K562 (cell line): ENCODE measurements around the gene HMG20B. TPM values are rescaled to one million over a fixed set of nuclear protein-coding genes. Genes with fewer than 3 reads are reported as not detected.

Experiments
- CHAMP1 ChIP-seq: fragments of 450-650 bp; IDR thresholded peaks from 2 replicates; pipeline ENCODE4 v1.6.1; 2016; ENCODE audit warnings: mild to moderate bottlenecking
- CHD4 ChIP-seq: fragments of 200-600 bp; sonication (generic); IDR thresholded peaks from 3 replicates; pipeline ENCODE4 v1.6.1; 2012; ENCODE audit warnings: low read depth, mild to moderate bottlenecking, mixed read lengths, low read length, inconsistent platforms; ENCODE audit not compliant: insufficient read depth, insufficient replicate concordance, poor library complexity, severe bottlenecking
- GABPA ChIP-seq: fragments of 200-800 bp; sonication (Bioruptor generic); conservative IDR thresholded peaks from 2 replicates; pipeline ENCODE4 v1.6.1; 2016; ENCODE audit warnings: low read depth, missing genetic modification characterization, missing compliant biosample characterization
- HCFC1 ChIP-seq: IDR thresholded peaks from 2 replicates; pipeline ENCODE4 v1.6.1; 2012; ENCODE audit warnings: low read depth, low read length, improper control_type of control experiment
- HMBOX1 ChIP-seq: sonication (generic); IDR thresholded peaks from 2 replicates; pipeline ENCODE4 v1.6.1; 2016
- MAX ChIP-seq: sonication (generic); formaldehyde crosslinking; IDR thresholded peaks from 2 replicates; pipeline ENCODE4 v1.9.0; 2022; ENCODE audit warnings: mild to moderate bottlenecking, missing genetic modification reagents
- MYNN ChIP-seq, 2 experiments: sonication (generic); formaldehyde crosslinking in 1 of 2; IDR thresholded peaks; 2 replicates each; pipeline versions ENCODE4 v1.5.0 to v1.6.1; 2016 to 2020; ENCODE audit warnings: antibody characterized with exemption in 1 of 2, missing genetic modification reagents in 1 of 2
- NCOR1 ChIP-seq: fragments of 450-650 bp; IDR thresholded peaks from 2 replicates; pipeline ENCODE4 v1.6.1; 2016; ENCODE audit warnings: mild to moderate bottlenecking, moderate library complexity
- NRF1 ChIP-seq, 2 experiments: fragments of 450-650 bp; IDR thresholded peaks in 1 of 2; conservative IDR thresholded peaks in 1 of 2; 2 replicates each; pipeline ENCODE4 v1.6.1; 2014; ENCODE audit warnings: mild to moderate bottlenecking in 2 of 2
- PATZ1 ChIP-seq: fragments of 250-450 bp; sonication (Bioruptor Pico); IDR thresholded peaks from 2 replicates; pipeline ENCODE4 v1.5.0; 2020; ENCODE audit warnings: mild to moderate bottlenecking, borderline replicate concordance
- PHB ChIP-seq: fragments of 250-450 bp; sonication (Bioruptor Pico); IDR thresholded peaks from 2 replicates; pipeline ENCODE4 v1.5.0; 2021
- RBM25 ChIP-seq: fragments of 200-400 bp; formaldehyde crosslinking; IDR thresholded peaks from 2 replicates; pipeline ENCODE4 v1.6.1; 2018; ENCODE audit warnings: low read length, low read depth, moderate library complexity; ENCODE audit not compliant: severe bottlenecking
- SUPT5H ChIP-seq: fragments of 450-650 bp; IDR thresholded peaks from 2 replicates; pipeline ENCODE4 v1.6.1; 2016
- TFAP4 ChIP-seq: sonication (generic); formaldehyde crosslinking; IDR thresholded peaks from 2 replicates; pipeline ENCODE4 v1.8.0; 2022; ENCODE audit warnings: missing genetic modification reagents, mild to moderate bottlenecking, moderate library complexity, borderline replicate concordance
- TSHZ1 ChIP-seq: fragments of 250-450 bp; sonication (Bioruptor Pico); IDR thresholded peaks from 2 replicates; pipeline ENCODE4 v1.4.0; 2020; ENCODE audit warnings: mild to moderate bottlenecking, moderate library complexity
- ZNF143 ChIP-seq: sonication (generic); formaldehyde crosslinking; IDR thresholded peaks from 2 replicates; pipeline ENCODE4 v1.9.0; 2022; ENCODE audit warnings: mild to moderate bottlenecking, missing genetic modification reagents
- polyA plus RNA-seq, 8 experiments: library from polyadenylated mRNA; depleted of rRNA in 4 of 8; stranded (reverse) in 5 of 8; unstranded in 3 of 8; fragments of >200 nt; fragmentation: Nextera tagmentation in 2 of 8; fragmentation: Illumina TruSeq in 1 of 8; extraction: Ambion mirVana in 2 of 8; extraction: Trizol in 1 of 8; gene quantifications; 2 replicates each; pipeline versions ENCODE4 v1.2.1 to v1.2.3, GENCODE V29; 2011 to 2014; ENCODE audit warnings: inconsistent platforms in 1 of 8, missing spikeins in 1 of 8
- total RNA-seq, 7 experiments: library from RNA; depleted of rRNA in 6 of 7; stranded (reverse); fragments of >200 nt in 6 of 7; fragmentation: Illumina TruSeq in 2 of 7; extraction: Trizol in 2 of 7; gene quantifications; 2 replicates each; pipeline versions ENCODE4 v1.2.1 to v1.2.3, GENCODE V29; 2011 to 2021; ENCODE audit warnings: low replicate concordance in 1 of 7

Gene HMG20B
- total and polyA plus RNA-seq, 9 of the 15 experiments (the other 6 are each of a cell fraction or from before 2014, with no cell fraction given) = 0.35 to 172 (median 38.6) TPM

GRCh38 chr19:3576696-3577443, 4.1 kb downstream of the HMG20B start (continued):
- no peak for TF ChIP-seq CHAMP1
- TF ChIP-seq GABPA (tag) = no peak
- TF ChIP-seq SUPT5H = peak; percentile 25; the same call in 1 of the 2 replicates
- TF ChIP-seq PATZ1 (CRISPR knock-in tag) = no peak
- no peak for TF ChIP-seq PHB
- no peak for TF ChIP-seq RBM25
- TF ChIP-seq HCFC1 = no peak
- TF ChIP-seq TSHZ1 (CRISPR knock-in tag) = no peak
- no peak for TF ChIP-seq NCOR1
- no peak for TF ChIP-seq TFAP4 (CRISPR knock-in tag)
- TF ChIP-seq MYNN (IDR thresholded peaks at IDR 0.05) = no peak; the same call in 1 of the 2 replicates
- no peak for TF ChIP-seq MYNN (CRISPR knock-in tag; IDR thresholded peaks at IDR 0.05)
- TF ChIP-seq ZNF143 (CRISPR knock-in tag) = no peak
- TF ChIP-seq HMBOX1 = no peak
- TF ChIP-seq NRF1 (conservative IDR thresholded peaks at IDR 0.05 in 1 of 2, IDR thresholded peaks at IDR 0.05 in 1 of 2) = peak; percentile 22 to 53; a peak in 2 of 4 replicates
- no peak for TF ChIP-seq CHD4
- 0 out of 2 replicates have a peak, but pooled peaks have one; percentile 13 for TF ChIP-seq MAX (CRISPR knock-in tag)
